ENCODE results near the gene ZMYND10. TPM values are rescaled to one million over a fixed set of nuclear protein-coding genes. Genes with fewer than 3 reads are reported as not detected.

Gene ZMYND10
- total RNA-seq, 1 experiment from 2014 or later, result 1.3 TPM

GRCh38 chr3:50340147-50340447 is 5.4 kb downstream of the ZMYND10 start:
- peaks cover 56% of the 10 kb centered on the region for H3K4me1 ChIP-seq (ENCODE audit: low read length)
- peak overlapping the region; percentile 91 for H3K27ac ChIP-seq (ENCODE audit: low read length)
- H3K4me2 ChIP-seq (ENCODE audit: low read depth, low read length, poor library complexity, severe bottlenecking), result peak overlapping the region; percentile 97
- no peaks in the 10 kb centered on the region for H3K27me3 ChIP-seq (ENCODE audit: low read length)
- peaks cover 11% of the 10 kb centered on the region; the same call in 1 of the 2 replicates for H3K36me3 ChIP-seq (ENCODE audit: insufficient read depth, low read length)
- peak overlapping the region; percentile 95 for H3K4me3 ChIP-seq (ENCODE audit: low read length)
- DNase-seq, result no peak
- no peaks in the 10 kb centered on the region for H3K9me3 ChIP-seq (ENCODE audit: low read length)
- H4K20me1 ChIP-seq (ENCODE audit: insufficient read depth, low read depth, low read length), result peaks cover 9% of the 10 kb centered on the region; the same call in 1 of the 2 replicates
- no peak overlapping the region for H2AFZ ChIP-seq (ENCODE audit: low read length)
- peaks cover 50% of the 10 kb centered on the region for H3K79me2 ChIP-seq (ENCODE audit: low read length)
- H3K9me2 ChIP-seq (replicated peaks; ENCODE audit: insufficient read depth, low read length), result no peaks in the 10 kb centered on the region
- peak overlapping the region; percentile 99 for H3K9ac ChIP-seq (ENCODE audit: low read length)

GRCh38 chr3:50339485-50340146 is 5.9 kb downstream of the ZMYND10 start:
- Histone ChIP-seq H3K4me2 (ENCODE audit: low read depth, low read length, poor library complexity, severe bottlenecking) (peak overlapping the region; percentile 97), H3K9me2 (replicated peaks; ENCODE audit: insufficient read depth, low read length) (no peaks in the 10 kb centered on the region), H3K9ac (ENCODE audit: low read length) (peak overlapping the region; percentile 99), H3K79me2 (ENCODE audit: low read length) (peaks cover 54% of the 10 kb centered on the region), H3K9me3 (ENCODE audit: low read length) (no peaks in the 10 kb centered on the region), H3K4me3 (ENCODE audit: low read length) (peak overlapping the region; percentile 95), H3K27me3 (ENCODE audit: low read length) (no peaks in the 10 kb centered on the region), H2AFZ (ENCODE audit: low read length) (no peak overlapping the region), H3K36me3 (ENCODE audit: insufficient read depth, low read length) (peaks cover 13% of the 10 kb centered on the region), H3K4me1 (ENCODE audit: low read length) (peaks cover 58% of the 10 kb centered on the region), H4K20me1 (ENCODE audit: insufficient read depth, low read depth, low read length) (peaks cover 10% of the 10 kb centered on the region; the same call in 1 of the 2 replicates), H3K27ac (ENCODE audit: low read length) (peak overlapping the region; percentile 91)
- DNase-seq, result peak; percentile 84

GRCh38 chr3:50338965-50339364 is 6.6 kb downstream of the ZMYND10 start:
- Histone ChIP-seq H3K27ac (ENCODE audit: low read length) (peak overlapping the region; percentile 91), H3K4me2 (ENCODE audit: low read depth, low read length, poor library complexity, severe bottlenecking) (peak overlapping the region; percentile 97), H2AFZ (ENCODE audit: low read length) (no peak overlapping the region), H4K20me1 (ENCODE audit: insufficient read depth, low read depth, low read length) (peaks cover 17% of the 10 kb centered on the region; the same call in 1 of the 2 replicates), H3K27me3 (ENCODE audit: low read length) (no peaks in the 10 kb centered on the region), H3K9ac (ENCODE audit: low read length) (peak overlapping the region; percentile 99), H3K36me3 (ENCODE audit: insufficient read depth, low read length) (peaks cover 19% of the 10 kb centered on the region), H3K4me3 (ENCODE audit: low read length) (peak overlapping the region; percentile 95), H3K9me2 (replicated peaks; ENCODE audit: insufficient read depth, low read length) (no peaks in the 10 kb centered on the region), H3K4me1 (ENCODE audit: low read length) (peaks cover 64% of the 10 kb centered on the region), H3K9me3 (ENCODE audit: low read length) (no peaks in the 10 kb centered on the region), H3K79me2 (ENCODE audit: low read length) (peaks cover 61% of the 10 kb centered on the region)
- DNase-seq, result peak; percentile 82

- peak; percentile 99 for DNase-seq
- H3K4me2 ChIP-seq (ENCODE audit: low read depth, low read length, poor library complexity, severe bottlenecking), result peak overlapping the region; percentile 97
- H3K4me3 ChIP-seq (ENCODE audit: low read length), result peak overlapping the region; percentile 95
- H3K36me3 ChIP-seq (ENCODE audit: insufficient read depth, low read length), result peaks cover 22% of the 10 kb centered on the region
- no peaks in the 10 kb centered on the region for H3K9me2 ChIP-seq (replicated peaks; ENCODE audit: insufficient read depth, low read length)
- H4K20me1 ChIP-seq (ENCODE audit: insufficient read depth, low read depth, low read length), result peaks cover 20% of the 10 kb centered on the region; the same call in 1 of the 2 replicates
- no peaks in the 10 kb centered on the region for H3K9me3 ChIP-seq (ENCODE audit: low read length)
- H3K4me1 ChIP-seq (ENCODE audit: low read length), result peaks cover 66% of the 10 kb centered on the region
- H2AFZ ChIP-seq (ENCODE audit: low read length), result peak overlapping the region; percentile 16; the same call in 1 of the 2 replicates
- peak overlapping the region; percentile 99 for H3K9ac ChIP-seq (ENCODE audit: low read length)
- H3K27me3 ChIP-seq (ENCODE audit: low read length), result no peaks in the 10 kb centered on the region
- peaks cover 66% of the 10 kb centered on the region for H3K79me2 ChIP-seq (ENCODE audit: low read length)
- peak overlapping the region; percentile 91 for H3K27ac ChIP-seq (ENCODE audit: low read length)
Measured at GRCh38 chr3:50337175-50337861, 8.2 kb downstream of the ZMYND10 start.

- H2AFZ ChIP-seq (ENCODE audit: low read length), result peak overlapping the region; percentile 16; the same call in 1 of the 2 replicates
- peaks cover 64% of the 10 kb centered on the region for H3K4me1 ChIP-seq (ENCODE audit: low read length)
- peaks cover 68% of the 10 kb centered on the region for H3K79me2 ChIP-seq (ENCODE audit: low read length)
- H3K9me2 ChIP-seq (replicated peaks; ENCODE audit: insufficient read depth, low read length), result no peaks in the 10 kb centered on the region
- H3K4me2 ChIP-seq (ENCODE audit: low read depth, low read length, poor library complexity, severe bottlenecking), result peak overlapping the region; percentile 97
- H3K9ac ChIP-seq (ENCODE audit: low read length), result peak overlapping the region; percentile 99
- peaks cover 29% of the 10 kb centered on the region for H3K36me3 ChIP-seq (ENCODE audit: insufficient read depth, low read length)
- H3K9me3 ChIP-seq (ENCODE audit: low read length), result no peaks in the 10 kb centered on the region
- H3K4me3 ChIP-seq (ENCODE audit: low read length), result peak overlapping the region; percentile 95
- H3K27me3 ChIP-seq (ENCODE audit: low read length), result no peaks in the 10 kb centered on the region
- H4K20me1 ChIP-seq (ENCODE audit: insufficient read depth, low read depth, low read length), result peaks cover 20% of the 10 kb centered on the region; the same call in 1 of the 2 replicates
- DNase-seq, result no peak
- H3K27ac ChIP-seq (ENCODE audit: low read length), result peak overlapping the region; percentile 91
Measured at GRCh38 chr3:50336452-50337174, 8.9 kb downstream of the ZMYND10 start.

- peaks cover 20% of the 10 kb centered on the region; the same call in 1 of the 2 replicates for H4K20me1 ChIP-seq (ENCODE audit: insufficient read depth, low read depth, low read length)
- peaks cover 56% of the 10 kb centered on the region for H3K4me1 ChIP-seq (ENCODE audit: low read length)
- peaks cover 59% of the 10 kb centered on the region for H3K79me2 ChIP-seq (ENCODE audit: low read length)
- H3K27ac ChIP-seq (ENCODE audit: low read length), result no peak overlapping the region; the same call in 1 of the 2 replicates
- no peak overlapping the region for H3K4me2 ChIP-seq (ENCODE audit: low read depth, low read length, poor library complexity, severe bottlenecking)
- H3K4me3 ChIP-seq (ENCODE audit: low read length), result no peak overlapping the region
- H3K9ac ChIP-seq (ENCODE audit: low read length), result peak overlapping the region; percentile 40; the same call in 1 of the 2 replicates
- H3K9me3 ChIP-seq (ENCODE audit: low read length), result no peaks in the 10 kb centered on the region
- no peaks in the 10 kb centered on the region for H3K9me2 ChIP-seq (replicated peaks; ENCODE audit: insufficient read depth, low read length)
- H3K27me3 ChIP-seq (ENCODE audit: low read length), result no peaks in the 10 kb centered on the region
- H3K36me3 ChIP-seq (ENCODE audit: insufficient read depth, low read length), result peaks cover 45% of the 10 kb centered on the region
- no peak for DNase-seq
- no peak overlapping the region for H2AFZ ChIP-seq (ENCODE audit: low read length)
Measured at GRCh38 chr3:50334339-50335075, 11.0 kb downstream of the ZMYND10 start.

- Histone ChIP-seq H3K4me3 (ENCODE audit: low read length) (no peak overlapping the region), H4K20me1 (ENCODE audit: insufficient read depth, low read depth, low read length) (peaks cover 20% of the 10 kb centered on the region; the same call in 1 of the 2 replicates), H3K27me3 (ENCODE audit: low read length) (no peaks in the 10 kb centered on the region), H3K27ac (ENCODE audit: low read length) (no peak overlapping the region), H2AFZ (ENCODE audit: low read length) (no peak overlapping the region), H3K4me1 (ENCODE audit: low read length) (peaks cover 55% of the 10 kb centered on the region), H3K4me2 (ENCODE audit: low read depth, low read length, poor library complexity, severe bottlenecking) (no peak overlapping the region), H3K9ac (ENCODE audit: low read length) (no peak overlapping the region), H3K79me2 (ENCODE audit: low read length) (peaks cover 54% of the 10 kb centered on the region), H3K36me3 (ENCODE audit: insufficient read depth, low read length) (peaks cover 46% of the 10 kb centered on the region), H3K9me3 (ENCODE audit: low read length) (no peaks in the 10 kb centered on the region), H3K9me2 (replicated peaks; ENCODE audit: insufficient read depth, low read length) (no peaks in the 10 kb centered on the region)
- DNase-seq, result no peak
Measured at GRCh38 chr3:50333744-50334328, 11.7 kb downstream of the ZMYND10 start.

Measured in Karpas-422 (cell line).